ENCODE results near the gene OSBPL2.

GRCh38 chr20:62314339-62314638 lies 76.0 kb downstream of the OSBPL2 start:
- TF ChIP-seq TCF12 (IDR thresholded peaks at IDR 0.05; ENCODE audit: low read depth) = no peak
- no peak for TF ChIP-seq EGR1 (IDR thresholded peaks at IDR 0.05)
- no peak for TF ChIP-seq CEBPB (IDR thresholded peaks at IDR 0.05)
- no peak for TF ChIP-seq NFIC (IDR thresholded peaks at IDR 0.05)
- no peak for TF ChIP-seq FOXM1 (IDR thresholded peaks at IDR 0.05; ENCODE audit: borderline replicate concordance, low read depth)
- TF ChIP-seq YY1 (IDR thresholded peaks at IDR 0.05; ENCODE audit: low read depth) = no peak
- TF ChIP-seq RAD21 (IDR thresholded peaks at IDR 0.05; ENCODE audit: low read depth) = no peak
- no peak for TF ChIP-seq USF1 (IDR thresholded peaks at IDR 0.05)
- no peak for TF ChIP-seq ZBTB7A (IDR thresholded peaks at IDR 0.05; ENCODE audit: low read depth)
- no peak for TF ChIP-seq REST (IDR thresholded peaks at IDR 0.05; ENCODE audit: low read depth)
- TF ChIP-seq EP300 (IDR thresholded peaks at IDR 0.05; ENCODE audit: borderline replicate concordance) = no peak

Data from Ishikawa (cell line).